ENCODE results near the gene PPP1R9B. TPM values are rescaled to one million over a fixed set of nuclear protein-coding genes. Genes with fewer than 3 reads are reported as not detected.

The PPP1R9B gene
- total and polyA plus RNA-seq, 3 donors from 2014 or later: 49.1 to 82.4 (median 81.1) TPM

GRCh38 chr17:50139950-50140885, 10.3 kb downstream of the PPP1R9B start:
- 56 to 63% methylated on average over 19 of the region's 19 CpGs for WGBS, 2 donors
- no peak overlapping the region for H3K4me3 ChIP-seq
- H3K27me3 ChIP-seq: no peaks in the 10 kb centered on the region
- DNase-seq: peak; percentile 82
- no peaks in the 10 kb centered on the region for H3K36me3 ChIP-seq (ENCODE audit: low read depth, missing control alignments)
- H3K9me3 ChIP-seq: no peaks in the 10 kb centered on the region
- TF ChIP-seq POLR2A (IDR thresholded peaks at IDR 0.05): no peak
- peak; percentile 92 to 97 (median 93) for TF ChIP-seq CTCF (IDR thresholded peaks at IDR 0.05)
- intact Hi-C loops (cut with DNase I; ENCODE audit: low total_unique reads): no loop called here
- no peak overlapping the region for H3K27ac ChIP-seq
- H3K4me1 ChIP-seq: peaks cover 3% of the 10 kb centered on the region

GRCh38 chr17:50139185-50139783, 11.2 kb downstream of the PPP1R9B start:
- no peak for TF ChIP-seq POLR2A (IDR thresholded peaks at IDR 0.05)
- no peak for TF ChIP-seq CTCF (IDR thresholded peaks at IDR 0.05)
- no peaks in the 10 kb centered on the region for H3K27me3 ChIP-seq
- H3K36me3 ChIP-seq (ENCODE audit: low read depth, missing control alignments): no peaks in the 10 kb centered on the region
- 86 to 90% methylated on average over 15 of the region's 15 CpGs for WGBS, 2 donors
- no peak overlapping the region for H3K27ac ChIP-seq
- H3K9me3 ChIP-seq: no peaks in the 10 kb centered on the region
- no peak for DNase-seq
- intact Hi-C loops (cut with DNase I; ENCODE audit: low total_unique reads): no loop called here
- no peaks in the 10 kb centered on the region for H3K4me1 ChIP-seq
- no peak overlapping the region for H3K4me3 ChIP-seq

- no peaks in the 10 kb centered on the region for H3K36me3 ChIP-seq (ENCODE audit: low read depth, missing control alignments)
Measured at GRCh38 chr17:50137042-50137441, 13.4 kb downstream of the PPP1R9B start.

GRCh38 chr17:50136096-50136687, 14.3 kb downstream of the PPP1R9B start:
- TF ChIP-seq CTCF (IDR thresholded peaks at IDR 0.05): no peak
- no peak for TF ChIP-seq POLR2A (IDR thresholded peaks at IDR 0.05)
- intact Hi-C loops (cut with DNase I; ENCODE audit: low total_unique reads): no loop called here
- Histone ChIP-seq H3K27ac (no peak overlapping the region), H3K36me3 (ENCODE audit: low read depth, missing control alignments) (no peaks in the 10 kb centered on the region), H3K9me3 (no peaks in the 10 kb centered on the region), H3K27me3 (no peaks in the 10 kb centered on the region), H3K4me3 (no peak overlapping the region), H3K4me1 (peaks cover 6% of the 10 kb centered on the region)
- DNase-seq: no peak
- WGBS, 2 donors: 86 to 93% methylated on average over 7 to 11 of the region's 11 CpGs

More at GRCh38 chr17:50137042-50137441, 13.4 kb downstream of the PPP1R9B start:
- no peak for DNase-seq
- Histone ChIP-seq H3K4me3 (no peak overlapping the region), H3K27ac (no peak overlapping the region), H3K27me3 (no peaks in the 10 kb centered on the region), H3K9me3 (no peaks in the 10 kb centered on the region), H3K4me1 (peaks cover 6% of the 10 kb centered on the region)
- intact Hi-C loops (cut with DNase I; ENCODE audit: low total_unique reads): no loop called here
- no peak for TF ChIP-seq CTCF (IDR thresholded peaks at IDR 0.05)
- no peak for TF ChIP-seq POLR2A (IDR thresholded peaks at IDR 0.05)
- WGBS, 2 donors: 89 to 91% methylated on average over 4 of the region's 4 CpGs
